Measurements from ENCODE around the gene AMH. TPM values are rescaled to one million over a fixed set of nuclear protein-coding genes. Genes with fewer than 3 reads are reported as not detected.

Gene AMH
- total RNA-seq, 2 donors from 2014 or later, result 2.0 to 6.1 TPM

Other genes starting within 250 kb of the AMH start
- 10 to 100 TPM; 44.2 to 56.0 TPM for gene BTBD2, start 233.6 kb upstream of the AMH start, total RNA-seq
- gene MKNK2, start 198.1 kb upstream of the AMH start, total RNA-seq, result 100 to 1,000 TPM; 280 to 525 TPM
- gene MOB3A, start 153.0 kb upstream of the AMH start, total RNA-seq, result 100 to 1,000 TPM; 271 to 387 TPM
- gene IZUMO4, start 152.4 kb upstream of the AMH start, total RNA-seq, result 100 to 1,000 TPM in 1 of 2 donors, 10 to 100 TPM in 1; 13.9 to 143 TPM
- gene AP3D1, start 97.8 kb upstream of the AMH start, total RNA-seq, result 100 to 1,000 TPM in 1 of 2 donors, 10 to 100 TPM in 1; 83.6 to 108 TPM
- gene DOT1L, start 85.4 kb upstream of the AMH start, total RNA-seq, result 100 to 1,000 TPM in 1 of 2 donors, 10 to 100 TPM in 1; 76.6 to 114 TPM
- gene PLEKHJ1, start 13.0 kb upstream of the AMH start, total RNA-seq, result 10 to 100 TPM; 45.8 to 74.8 TPM
- 100 to 1,000 TPM in 1 of 2 donors, 10 to 100 TPM in 1; 99.5 to 119 TPM for gene SF3A2, start 12.5 kb upstream of the AMH start, total RNA-seq
- 1 to 10 TPM in 1 of 2 donors, under 1 TPM in 1; 0.61 to 1.0 TPM for gene JSRP1, start 7.1 kb downstream of the AMH start, total RNA-seq
- under 1 TPM; 0.09 to 0.32 TPM for gene PEAK3, start 32.9 kb downstream of the AMH start, total RNA-seq
- under 1 TPM in 1 of 2 donors, not detected in 1; 0.17 TPM for gene LINGO3, start 58.8 kb downstream of the AMH start, total RNA-seq
- 100 to 1,000 TPM in 1 of 2 donors, 10 to 100 TPM in 1; 96.2 to 140 TPM for gene LSM7, start 79.3 kb downstream of the AMH start, total RNA-seq
- gene SPPL2B, start 79.4 kb downstream of the AMH start, total RNA-seq, result 10 to 100 TPM; 23.7 to 46.5 TPM
- gene TMPRSS9, start 110.9 kb downstream of the AMH start, total RNA-seq, result not detected
- gene TIMM13, start 178.3 kb downstream of the AMH start, total RNA-seq, result 100 to 1,000 TPM in 1 of 2 donors, 10 to 100 TPM in 1; 51.0 to 140 TPM
- gene LMNB2, start 207.6 kb downstream of the AMH start, total RNA-seq, result 10 to 100 TPM; 63.3 to 98.7 TPM
- 10 to 100 TPM; 40.6 to 80.0 TPM for gene GADD45B, start 226.8 kb downstream of the AMH start, total RNA-seq

Measured in activated T-helper 17 cell treated with anti-CD3 and anti-CD28 coated beads, Interleukin-2, amount 50 U/mL, for 72 hours (primary cell).